Liver (tissue), 9 donors: ENCODE results near the gene GNA14. TPM values are rescaled to one million over a fixed set of nuclear protein-coding genes. Genes with fewer than 3 reads are reported as not detected.

ENCODE experiments used
- DNase-seq: peaks from one replicate; pipeline ENCODE4 v3.0.0-alpha.2; 2017; ENCODE audit warnings: low spot score
- H3K27ac ChIP-seq, 2 donors: one replicate each; pipeline ENCODE4 v1.7.0; 2013; ENCODE audit warnings: inconsistent platforms in 2 of 2, low read length in 2 of 2, control low read depth in 1 of 2, low read depth in 1 of 2, mild to moderate bottlenecking in 1 of 2
- H3K27me3 ChIP-seq, 4 donors: one replicate each; pipeline versions ENCODE4 v1.6.1 to v1.7.0; 2013; ENCODE audit warnings: low read length in 3 of 4, inconsistent platforms in 1 of 4, mild to moderate bottlenecking in 1 of 4, moderate library complexity in 1 of 4; ENCODE audit not compliant: control insufficient read depth in 4 of 4, insufficient read depth in 4 of 4
- H3K36me3 ChIP-seq, 4 donors: one replicate each; pipeline versions ENCODE4 v1.6.1 to v1.7.0; 2013; ENCODE audit warnings: low read length in 3 of 4, mild to moderate bottlenecking in 3 of 4, low read depth in 1 of 4, moderate library complexity in 1 of 4; ENCODE audit not compliant: control insufficient read depth in 4 of 4, insufficient read depth in 3 of 4
- H3K4me1 ChIP-seq, 4 donors: one replicate each; pipeline versions ENCODE4 v1.6.1 to v1.7.0; 2013; ENCODE audit warnings: low read length in 3 of 4, mild to moderate bottlenecking in 3 of 4, moderate library complexity in 1 of 4; ENCODE audit not compliant: control insufficient read depth in 4 of 4, insufficient read depth in 4 of 4
- H3K4me3 ChIP-seq, 3 donors: one replicate each; pipeline versions ENCODE4 v1.6.1 to v1.7.0; 2013; ENCODE audit warnings: low read length in 3 of 3, control low read depth in 1 of 3, low read depth in 1 of 3, mild to moderate bottlenecking in 1 of 3
- H3K9ac ChIP-seq, 2 donors: one replicate each; pipeline ENCODE4 v1.7.0; 2013; ENCODE audit warnings: low read length in 2 of 2, mild to moderate bottlenecking in 2 of 2, moderate library complexity in 2 of 2, control low read depth in 1 of 2, low read depth in 1 of 2
- H3K9me3 ChIP-seq, 4 donors: one replicate each; pipeline versions ENCODE4 v1.6.1 to v1.7.0; 2013; ENCODE audit warnings: low read length in 3 of 4; ENCODE audit not compliant: control insufficient read depth in 4 of 4
- ATF3 ChIP-seq: IDR thresholded peaks from 2 replicates; pipeline ENCODE4 v1.6.1; 2016; ENCODE audit warnings: antibody characterized with exemption
- CTCF ChIP-seq: fragments of 150-350 bp; IDR thresholded peaks from 2 replicates; pipeline ENCODE4 v1.5.1; 2017; ENCODE audit warnings: improper control_type of control experiment, low read depth, low read length; ENCODE audit not compliant: missing input control
- EGR1 ChIP-seq, 2 donors: IDR thresholded peaks; 2 replicates each; pipeline ENCODE4 v1.6.1; 2016 to 2018; ENCODE audit warnings: antibody characterized with exemption in 2 of 2, low read depth in 2 of 2
- FOXA1 ChIP-seq: IDR thresholded peaks from 2 replicates; pipeline ENCODE4 v1.6.1; 2016; ENCODE audit warnings: antibody characterized with exemption
- FOXA2 ChIP-seq: IDR thresholded peaks from 2 replicates; pipeline ENCODE4 v1.6.1; 2016; ENCODE audit warnings: antibody characterized with exemption
- HNF4A ChIP-seq, 2 donors: conservative IDR thresholded peaks; 2 replicates each; pipeline ENCODE4 v1.6.1; 2016; ENCODE audit warnings: antibody characterized with exemption in 2 of 2, mild to moderate bottlenecking in 2 of 2
- HNF4G ChIP-seq: IDR thresholded peaks from 2 replicates; pipeline ENCODE4 v1.6.1; 2016; ENCODE audit warnings: antibody characterized with exemption
- JUND ChIP-seq, 2 donors: IDR thresholded peaks; 2 replicates each; pipeline ENCODE4 v1.6.1; 2016; ENCODE audit warnings: antibody characterized with exemption in 2 of 2
- NR2F2 ChIP-seq: IDR thresholded peaks from 2 replicates; pipeline ENCODE4 v1.6.1; 2016; ENCODE audit warnings: antibody characterized with exemption
- RAD21 ChIP-seq, 2 donors: IDR thresholded peaks; 2 replicates each; pipeline ENCODE4 v1.6.1; 2016; ENCODE audit warnings: antibody characterized with exemption in 2 of 2, mild to moderate bottlenecking in 2 of 2
- REST ChIP-seq: IDR thresholded peaks from 2 replicates; pipeline ENCODE4 v1.6.1; 2016; ENCODE audit warnings: antibody characterized with exemption, mild to moderate bottlenecking
- RXRA ChIP-seq, 2 donors: IDR thresholded peaks; 2 replicates each; pipeline ENCODE4 v1.6.1; 2017 to 2018; ENCODE audit warnings: antibody characterized with exemption in 2 of 2, mild to moderate bottlenecking in 1 of 2
- SP1 ChIP-seq: IDR thresholded peaks from 2 replicates; pipeline ENCODE4 v1.6.1; 2018; ENCODE audit warnings: antibody characterized with exemption, mild to moderate bottlenecking
- TAF1 ChIP-seq: conservative IDR thresholded peaks from 2 replicates; pipeline ENCODE4 v1.6.1; 2016; ENCODE audit warnings: antibody characterized with exemption, mild to moderate bottlenecking
- YY1 ChIP-seq: IDR thresholded peaks from 2 replicates; pipeline ENCODE4 v1.6.1; 2016; ENCODE audit warnings: antibody characterized with exemption, mild to moderate bottlenecking
- ZBTB33 ChIP-seq: IDR thresholded peaks from 2 replicates; pipeline ENCODE4 v1.6.1; 2016; ENCODE audit warnings: antibody characterized with exemption
- WGBS: extraction: QIAGEN DNeasy Blood & Tissue Kit; methylation state at CpG from one replicate; pipeline ENCODE4 v1.1.7; 2013; 5-methylcytosine and 5-hydroxymethylcytosine counted together
- polyA plus RNA-seq, 2 donors: library from polyadenylated mRNA; stranded (reverse) in 1 of 2; unstranded in 1 of 2; fragments of 200-250 nt in 1 of 2; fragments of >200 nt in 1 of 2; fragmentation: Nextera tagmentation in 1 of 2; extraction: Ambion mirVana in 1 of 2; gene quantifications; one replicate each; pipeline versions ENCODE4 v1.2.1 to v1.2.3, GENCODE V29; 2013 to 2015
- total RNA-seq, 2 donors: library from RNA; depleted of rRNA; stranded (reverse); fragments of >200 nt; gene quantifications; one replicate each; pipeline ENCODE4 v1.2.3, GENCODE V29; 2014
- donor health status: healthy.
- donor health status: healthy.
- donor health status: healthy.
- donor health status: healthy.
- donor health status: healthy.

The GNA14 gene
- total and polyA plus RNA-seq, 4 donors = 1.1 to 5.4 (median 2.9) TPM

GRCh38 chr9:77602852-77603251, 45.3 kb downstream of the GNA14 start:
- Histone ChIP-seq H3K27ac (no peak overlapping the region), H3K36me3 (no peaks in the 10 kb centered on the region), H3K9ac (no peak overlapping the region), H3K4me1 (no peaks in the 10 kb centered on the region), H3K4me3 (no peak overlapping the region), H3K27me3 (no peaks in the 10 kb centered on the region), H3K9me3 (no peaks in the 10 kb centered on the region)
- no peak for DNase-seq
- TF ChIP-seq ATF3 (no peak), SP1 (no peak)

GRCh38 chr9:77601476-77602099, 46.5 kb downstream of the GNA14 start:
- WGBS = 90% methylated on average over 5 of the region's 5 CpGs
- Histone ChIP-seq H3K9me3 (no peaks in the 10 kb centered on the region), H3K9ac (no peak overlapping the region), H3K27ac (no peak overlapping the region), H3K4me3 (no peak overlapping the region), H3K27me3 (no peaks in the 10 kb centered on the region), H3K4me1 (no peaks in the 10 kb centered on the region), H3K36me3 (no peaks in the 10 kb centered on the region)
- no peak for DNase-seq
- TF ChIP-seq EGR1 (IDR thresholded peaks at IDR 0.05; ENCODE audit: low read depth in 2 of 2) = no peak
- no peak for TF ChIP-seq HNF4A (conservative IDR thresholded peaks at IDR 0.05)
- no peak for TF ChIP-seq ATF3
- TF ChIP-seq RXRA (IDR thresholded peaks at IDR 0.05) = no peak
- TF ChIP-seq FOXA2 = no peak
- TF ChIP-seq FOXA1 = no peak
- no peak for TF ChIP-seq NR2F2
- TF ChIP-seq ZBTB33 = no peak
- no peak for TF ChIP-seq YY1
- TF ChIP-seq REST = no peak
- TF ChIP-seq SP1 = no peak
- TF ChIP-seq JUND (IDR thresholded peaks at IDR 0.05) = no peak
- TF ChIP-seq CTCF = no peak
- no peak for TF ChIP-seq HNF4G
- TF ChIP-seq RAD21 (IDR thresholded peaks at IDR 0.05) = no peak
- no peak for TF ChIP-seq TAF1
